Common myeloid progenitor, CD34-positive (primary cell): ENCODE data around the gene PRR15.

Source experiments
- CTCF ChIA-PET: fragments of 350-600 bp; sonication (Branson Sonifier 250); formaldehyde crosslinking; loops from one replicate; lab custom pipeline; 2021; ENCODE audit warnings: antibody characterized with exemption; lab: Charles Lee
- POLR2A ChIA-PET: fragments of 350-600 bp; sonication (Branson Sonifier 250); formaldehyde crosslinking; loops from one replicate; lab custom pipeline; 2021; ENCODE audit warnings: antibody characterized with exemption; lab: Charles Lee
- DNase-seq, 3 donors: peaks; one replicate each; pipeline versions ENCODE4 v3.0.0 to v3.0.0-alpha.2; 2013
- H3K27ac ChIP-seq, 2 experiments: 1 replicate in 1 of 2; 2 replicates in 1 of 2; pipeline ENCODE4 v1.7.0; 2013; ENCODE audit warnings: inconsistent platforms in 2 of 2, low read length in 2 of 2, mild to moderate bottlenecking in 2 of 2, low read depth in 1 of 2, moderate library complexity in 1 of 2; ENCODE audit not compliant: severe bottlenecking in 2 of 2, insufficient read depth in 1 of 2, poor library complexity in 1 of 2
- H3K27me3 ChIP-seq, 5 experiments: replicated peaks in 2 of 5; 1 replicate in 3 of 5; 2 replicates in 2 of 5; pipeline versions ENCODE4 v1.6.1 to v1.7.0; 2013; ENCODE audit warnings: low read length in 4 of 5, mild to moderate bottlenecking in 2 of 5, moderate library complexity in 2 of 5, inconsistent platforms in 1 of 5; ENCODE audit not compliant: insufficient read depth in 5 of 5, control insufficient read depth in 4 of 5
- H3K36me3 ChIP-seq, 4 experiments: 1 replicate in 2 of 4; 2 replicates in 2 of 4; pipeline versions ENCODE4 v1.6.1 to v1.7.0; 2013; ENCODE audit warnings: low read length in 3 of 4, control low read depth in 1 of 4, mild to moderate bottlenecking in 1 of 4; ENCODE audit not compliant: control insufficient read depth in 4 of 4, insufficient read depth in 4 of 4
- H3K4me1 ChIP-seq, 4 experiments: 1 replicate in 3 of 4; 2 replicates in 1 of 4; pipeline versions ENCODE4 v1.6.1 to v1.7.1; 2013; ENCODE audit warnings: low read length in 3 of 4, mild to moderate bottlenecking in 3 of 4, control low read depth in 1 of 4, inconsistent platforms in 1 of 4, moderate library complexity in 1 of 4; ENCODE audit not compliant: control insufficient read depth in 4 of 4, insufficient read depth in 4 of 4; ENCODE audit errors: control extremely low read depth in 1 of 4
- H3K4me3 ChIP-seq, 7 experiments: 1 replicate in 4 of 7; 2 replicates in 3 of 7; pipeline versions ENCODE4 v1.5.1 to v1.7.0; 2013; ENCODE audit warnings: mild to moderate bottlenecking in 7 of 7, low read length in 6 of 7, moderate library complexity in 6 of 7, inconsistent platforms in 2 of 7, low read depth in 2 of 7, control low read depth in 1 of 7; ENCODE audit not compliant: insufficient read depth in 4 of 7, control insufficient read depth in 1 of 7; ENCODE audit errors: extremely low read depth in 1 of 7
- H3K9me3 ChIP-seq, 5 experiments: 1 replicate in 4 of 5; 2 replicates in 1 of 5; pipeline versions ENCODE4 v1.6.1 to v1.7.1; 2013; ENCODE audit warnings: low read length in 4 of 5, mild to moderate bottlenecking in 2 of 5, inconsistent platforms in 1 of 5, low read depth in 1 of 5, moderate library complexity in 1 of 5; ENCODE audit not compliant: control insufficient read depth in 4 of 5, insufficient read depth in 2 of 5; ENCODE audit errors: control extremely low read depth in 1 of 5
- WGBS: methylation state at CpG from one replicate; pipeline ENCODE4 v1.1.5; 2013; ENCODE audit not compliant: insufficient coverage; 5-methylcytosine and 5-hydroxymethylcytosine counted together

PRR15 gene

GRCh38 chr7:29557954-29558353, 5.7 kb upstream of the PRR15 start:
- peaks cover 0 to 14% (median 7%) of the 10 kb centered on the region in 4 experiments for H3K4me1 ChIP-seq
- H3K4me3 ChIP-seq = no peak overlapping the region
- H3K9me3 ChIP-seq = no peaks in the 10 kb centered on the region
- POLR2A ChIA-PET = no interaction called here
- 25% methylated on average over 3 of the region's 3 CpGs for WGBS
- CTCF ChIA-PET = interaction anchor here (1.0 kb wide), 1 partner anchor 10 kb away, joined by 3 read pairs; no protein-coding TSS in a partner anchor
- no peak overlapping the region for H3K27ac ChIP-seq
- peak; percentile 57 to 79 (median 76) for DNase-seq
- H3K36me3 ChIP-seq = no peaks in the 10 kb centered on the region
- H3K27me3 ChIP-seq = peaks cover 0 to 6% (median 0%) of the 10 kb centered on the region in 5 experiments

GRCh38 chr7:29561271-29561670, 2.4 kb upstream of the PRR15 start:
- ChIA-PET POLR2A (no interaction called here), CTCF (interaction anchor here (1.4 to 1.7 kb wide), 2 partner anchors 23 to 123 kb away, joined by 4 read pairs; no protein-coding TSS in a partner anchor)
- peaks cover 0 to 21% (median 0%) of the 10 kb centered on the region in 5 experiments for H3K27me3 ChIP-seq
- H3K9me3 ChIP-seq = no peaks in the 10 kb centered on the region
- peaks cover 6 to 44% (median 31%) of the 10 kb centered on the region in 4 experiments for H3K4me1 ChIP-seq
- H3K27ac ChIP-seq = no peak overlapping the region
- H3K4me3 ChIP-seq = no peak overlapping the region
- peak in 2 of 3 donors; percentile 20 to 39 for DNase-seq
- no peaks in the 10 kb centered on the region for H3K36me3 ChIP-seq
- WGBS = 85% methylated on average over 5 of the region's 7 CpGs

GRCh38 chr7:29562307-29562706, 1.3 kb upstream of the PRR15 start:
- Histone ChIP-seq H3K4me1 (peaks cover 6 to 53% (median 37%) of the 10 kb centered on the region in 4 experiments), H3K27ac (no peak overlapping the region), H3K36me3 (no peaks in the 10 kb centered on the region), H3K4me3 (peak overlapping the region in 3 of 7 experiments; percentile 82 to 92 (median 91)), H3K27me3 (peaks cover 0 to 30% (median 0%) of the 10 kb centered on the region in 5 experiments), H3K9me3 (no peaks in the 10 kb centered on the region)
- 83% methylated on average over 4 of the region's 6 CpGs for WGBS
- no peak for DNase-seq
- CTCF ChIA-PET = interaction anchor here (0.5 to 2.1 kb wide), 2 partner anchors 10 to 115 kb away, joined by 3 to 8 read pairs; no protein-coding TSS in a partner anchor
- POLR2A ChIA-PET = no interaction called here

GRCh38 chr7:29564496-29565223, 1.0 kb downstream of the PRR15 start:
- Histone ChIP-seq H3K4me3 (peak overlapping the region; percentile 65 to 92 (median 82)), H3K27ac (peak overlapping the region in 1 of 2 experiments; percentile 61), H3K36me3 (peaks cover 0 to 3% (median 0%) of the 10 kb centered on the region in 4 experiments), H3K27me3 (peaks cover 0 to 30% (median 0%) of the 10 kb centered on the region in 5 experiments), H3K9me3 (no peaks in the 10 kb centered on the region), H3K4me1 (peaks cover 6 to 44% (median 33%) of the 10 kb centered on the region in 4 experiments)
- peak; percentile 54 to 80 (median 78) for DNase-seq
- CTCF ChIA-PET = interaction anchor here (0.9 to 1.2 kb wide), 3 partner anchors 9 to 25 kb away, joined by 3 read pairs; no protein-coding TSS in a partner anchor
- POLR2A ChIA-PET = no interaction called here
- WGBS = 0% methylated on average over 41 of the region's 48 CpGs

- Histone ChIP-seq H3K36me3 (peaks cover 0 to 3% (median 0%) of the 10 kb centered on the region in 4 experiments), H3K4me1 (peaks cover 6 to 44% (median 33%) of the 10 kb centered on the region in 4 experiments), H3K4me3 (peak overlapping the region; percentile 65 to 92 (median 82)), H3K27me3 (peaks cover 0 to 30% (median 0%) of the 10 kb centered on the region in 5 experiments), H3K27ac (peak overlapping the region in 1 of 2 experiments; percentile 61), H3K9me3 (no peaks in the 10 kb centered on the region)
- POLR2A ChIA-PET = no interaction called here
- WGBS = 0% methylated on average over 1 of the region's 10 CpGs
- CTCF ChIA-PET = interaction anchor here (0.9 kb wide), 1 partner anchor 9 kb away, joined by 3 read pairs; no protein-coding TSS in a partner anchor
- peak in 2 of 3 donors; percentile 42 to 61 for DNase-seq
These were observed 1.6 kb downstream of the PRR15 start for GRCh38 chr7:29565224-29565630.

- peaks cover 0 to 33% (median 0%) of the 10 kb centered on the region in 5 experiments for H3K27me3 ChIP-seq
- POLR2A ChIA-PET = no interaction called here
- H3K27ac ChIP-seq = peak overlapping the region in 1 of 2 experiments; percentile 61
- peaks cover 0 to 3% (median 0%) of the 10 kb centered on the region in 4 experiments for H3K36me3 ChIP-seq
- no peaks in the 10 kb centered on the region for H3K9me3 ChIP-seq
- H3K4me1 ChIP-seq = peaks cover 6 to 44% (median 33%) of the 10 kb centered on the region in 4 experiments
- peak overlapping the region in 6 of 7 experiments; percentile 65 to 92 (median 82) for H3K4me3 ChIP-seq
- CTCF ChIA-PET = no interaction called here
- no peak for DNase-seq
- 23% methylated on average over 13 of the region's 13 CpGs for WGBS
These were observed 2.0 kb downstream of the PRR15 start for GRCh38 chr7:29565634-29565981.
